A673 (cell line): Measurements from ENCODE around the gene B4GALT6. TPM values are rescaled to one million over a fixed set of nuclear protein-coding genes. Genes with fewer than 3 reads are reported as not detected.
A peak's percentile ranks its signal among the peaks of the same experiment; 100 is the strongest.

Experiments
- BruUV-seq: library from RNA; stranded (reverse); fragments of 400-500 nt; replicated peaks from 2 replicates; lab custom pipeline; 2021; lab: Mats Ljungman, UMichigan
- CTCF ChIA-PET: fragments of 300-600 bp; sonication (Branson Sonifier 250); formaldehyde crosslinking; loops from one replicate; lab custom pipeline; 2022; ENCODE audit warnings: antibody characterized with exemption; lab: Charles Lee
- POLR2A ChIA-PET: fragments of 300-600 bp; sonication (Branson Sonifier 250); formaldehyde crosslinking; loops from one replicate; lab custom pipeline; 2022; ENCODE audit warnings: antibody characterized with exemption; ENCODE audit not compliant: low non-redundant PET; lab: Charles Lee
- DNase-seq: peaks from one replicate; pipeline ENCODE4 v3.0.0-alpha.2; 2015; ENCODE audit warnings: low spot score
- H3K27ac ChIP-seq: fragments of 200-600 bp; sonication (generic); 2 replicates; pipeline ENCODE4 v1.5.1; 2016; ENCODE audit warnings: mixed run types, low read depth, mild to moderate bottlenecking, mixed read lengths, antibody characterized with exemption, low read length; ENCODE audit not compliant: poor library complexity, severe bottlenecking
- H3K27me3 ChIP-seq: fragments of 200-600 bp; sonication (generic); replicated peaks from 2 replicates; pipeline ENCODE4 v1.6.1; 2017; ENCODE audit warnings: mixed run types, low read depth, mild to moderate bottlenecking, mixed read lengths, antibody characterized with exemption, low read length; ENCODE audit not compliant: insufficient read depth, poor library complexity
- H3K36me3 ChIP-seq: fragments of 200-600 bp; sonication (generic); 2 replicates; pipeline ENCODE4 v1.6.1; 2016; ENCODE audit warnings: mixed run types, mild to moderate bottlenecking, mixed read lengths, antibody characterized with exemption, low read length; ENCODE audit not compliant: insufficient read depth, poor library complexity, severe bottlenecking
- H3K4me1 ChIP-seq: fragments of 200-600 bp; sonication (generic); 2 replicates; pipeline ENCODE4 v1.6.1; 2017; ENCODE audit warnings: mixed run types, mild to moderate bottlenecking, mixed read lengths, antibody characterized with exemption, low read length; ENCODE audit not compliant: insufficient read depth, poor library complexity, severe bottlenecking
- H3K4me3 ChIP-seq: fragments of 200-600 bp; sonication (generic); 2 replicates; pipeline ENCODE4 v1.5.1; 2016; ENCODE audit warnings: low read depth, mixed run types, mild to moderate bottlenecking, mixed read lengths, low read length; ENCODE audit not compliant: poor library complexity, severe bottlenecking
- H3K9me3 ChIP-seq: fragments of 200-600 bp; sonication (generic); 2 replicates; pipeline ENCODE4 v1.6.1; 2016; ENCODE audit warnings: mixed run types, low read depth, mild to moderate bottlenecking, mixed read lengths, antibody characterized with exemption, low read length; ENCODE audit not compliant: poor library complexity, severe bottlenecking
- CTCF ChIP-seq: fragments of 300-800, 200-600 bp; sonication (generic); conservative IDR thresholded peaks from 2 replicates; pipeline ENCODE4 v1.5.1; 2017; ENCODE audit warnings: low read depth, mild to moderate bottlenecking, antibody characterized with exemption, low read length, moderate library complexity, mixed read lengths
- EZH2 ChIP-seq: fragments of 200-600 bp; sonication (generic); IDR thresholded peaks from 2 replicates; pipeline ENCODE4 v1.6.1; 2017; ENCODE audit warnings: borderline replicate concordance, low read depth, mild to moderate bottlenecking, mixed read lengths, antibody characterized with exemption, low read length; ENCODE audit not compliant: poor library complexity, severe bottlenecking
- intact Hi-C: fragments of 100-400 bp; cut with micrococcal nuclease; formaldehyde crosslinking; loops from one replicate; pipeline ENCODE4 v1.10.0; 2022; ENCODE audit not compliant: unreplicated experiment
- total RNA-seq: library from RNA; stranded (reverse); gene quantifications from 2 replicates; pipeline ENCODE4 v1.2.3, GENCODE V29; 2021

The B4GALT6 gene
- total RNA-seq, 1 experiment from 2014 or later, result 6.0 TPM

GRCh38 chr18:31583185-31583854 lies 101.1 kb downstream of the B4GALT6 start:
- Histone ChIP-seq H3K9me3 (no peaks in the 10 kb centered on the region), H3K27ac (no peak overlapping the region), H3K4me3 (no peak overlapping the region), H3K4me1 (peaks cover 6% of the 10 kb centered on the region), H3K36me3 (no peaks in the 10 kb centered on the region), H3K27me3 (no peaks in the 10 kb centered on the region)
- intact Hi-C loops, result no loop called here
- ChIA-PET CTCF (no interaction called here), POLR2A (no interaction called here)
- TF ChIP-seq EZH2 (no peak), CTCF (no peak)
- no peak for DNase-seq
- BruUV-seq, result no TSS peak

- H3K36me3 ChIP-seq, result no peaks in the 10 kb centered on the region
- intact Hi-C loops, result no loop called here
- H3K27ac ChIP-seq, result no peak overlapping the region
- DNase-seq, result peak; percentile 28
- no peak for TF ChIP-seq CTCF
- no peak for TF ChIP-seq EZH2
- CTCF ChIA-PET, result no interaction called here
- peaks cover 6% of the 10 kb centered on the region for H3K4me1 ChIP-seq
- no peaks in the 10 kb centered on the region for H3K27me3 ChIP-seq
- no peak overlapping the region for H3K4me3 ChIP-seq
- no peaks in the 10 kb centered on the region for H3K9me3 ChIP-seq
- POLR2A ChIA-PET, result interaction anchor here (0.5 kb wide), 1 partner anchor 16 kb away, joined by 3 read pairs; no protein-coding TSS in a partner anchor
- BruUV-seq, result no TSS peak
Measured at GRCh38 chr18:31581498-31582197, 102.7 kb downstream of the B4GALT6 start.

- no peak for DNase-seq
- no peak overlapping the region for H3K27ac ChIP-seq
- no peaks in the 10 kb centered on the region for H3K27me3 ChIP-seq
- H3K36me3 ChIP-seq, result no peaks in the 10 kb centered on the region
- H3K4me1 ChIP-seq, result peaks cover 6% of the 10 kb centered on the region
- no peaks in the 10 kb centered on the region for H3K9me3 ChIP-seq
- BruUV-seq, result no TSS peak
- TF ChIP-seq CTCF (no peak), EZH2 (no peak)
- no peak overlapping the region for H3K4me3 ChIP-seq
- POLR2A ChIA-PET, result no interaction called here
- intact Hi-C loops, result no loop called here
- CTCF ChIA-PET, result no interaction called here
Measured at GRCh38 chr18:31579375-31579774, 105.0 kb downstream of the B4GALT6 start.
